Osteoblast (primary cell): ENCODE results near the gene OLA1. TPM values are rescaled to one million over a fixed set of nuclear protein-coding genes. Genes with fewer than 3 reads are reported as not detected.

Experiments
- DNase-seq: peaks from one replicate; pipeline ENCODE4 v3.0.0; 2011; ENCODE audit warnings: low spot score, mixed read lengths; ENCODE audit not compliant: insufficient read length; ENCODE audit errors: missing footprints
- H2AFZ ChIP-seq: 2 replicates; pipeline ENCODE4 v1.6.0; 2011; ENCODE audit warnings: mild to moderate bottlenecking, low read length
- H3K27ac ChIP-seq: 2 replicates; pipeline ENCODE4 v1.5.1; 2011; ENCODE audit warnings: mild to moderate bottlenecking, low read depth, low read length, moderate library complexity
- H3K27me3 ChIP-seq: 2 replicates; pipeline ENCODE4 v1.6.0; 2012; ENCODE audit warnings: mild to moderate bottlenecking, control low read depth, inconsistent platforms, low read length, moderate library complexity; ENCODE audit not compliant: insufficient read depth
- H3K36me3 ChIP-seq: 2 replicates; pipeline ENCODE4 v1.5.1; 2011; ENCODE audit warnings: mild to moderate bottlenecking, low read length, control low read depth, moderate library complexity; ENCODE audit not compliant: insufficient read depth
- H3K4me1 ChIP-seq: 2 replicates; pipeline ENCODE4 v1.5.1; 2011; ENCODE audit warnings: mild to moderate bottlenecking, low read length, control low read depth, moderate library complexity; ENCODE audit not compliant: insufficient read depth
- H3K4me2 ChIP-seq: 2 replicates; pipeline ENCODE4 v1.6.0; 2011; ENCODE audit warnings: mild to moderate bottlenecking, low read length; ENCODE audit not compliant: insufficient read depth
- H3K4me3 ChIP-seq: fragments of 200-600 bp; sonication (generic); 3 replicates; pipeline ENCODE4 v1.5.1; 2012; ENCODE audit warnings: mild to moderate bottlenecking, low read length, inconsistent platforms; ENCODE audit not compliant: insufficient read depth
- H3K79me2 ChIP-seq: 2 replicates; pipeline ENCODE4 v1.6.0; 2012; ENCODE audit warnings: mild to moderate bottlenecking, low read length, control low read depth, inconsistent platforms; ENCODE audit not compliant: insufficient read depth
- H3K9me3 ChIP-seq: 2 replicates; pipeline ENCODE4 v1.5.1; 2011; ENCODE audit warnings: low read depth, low read length, control low read depth
- H4K20me1 ChIP-seq: 2 replicates; pipeline ENCODE4 v1.6.0; 2012; ENCODE audit warnings: mild to moderate bottlenecking, low read length, control low read depth; ENCODE audit not compliant: insufficient read depth
- CTCF ChIP-seq: IDR thresholded peaks from 2 replicates; pipeline ENCODE4 v1.5.1; 2011; ENCODE audit warnings: mild to moderate bottlenecking, low read depth, low read length, moderate library complexity; ENCODE audit errors: extremely low read depth
- total RNA-seq: library from RNA; depleted of rRNA; stranded (reverse); fragments of >200 nt; gene quantifications from 2 replicates; pipeline ENCODE4 v1.2.3, GENCODE V29; 2012

The OLA1 gene
- total RNA-seq, 1 donor, result 79.3 TPM

- H4K20me1 ChIP-seq, result peaks cover 3% of the 10 kb centered on the region
- no peaks in the 10 kb centered on the region for H3K27me3 ChIP-seq
- no peaks in the 10 kb centered on the region for H3K9me3 ChIP-seq
- H3K4me3 ChIP-seq, result no peak overlapping the region
- no peak overlapping the region for H3K4me2 ChIP-seq
- TF ChIP-seq CTCF, result no peak
- peaks cover 29% of the 10 kb centered on the region for H3K79me2 ChIP-seq
- no peak overlapping the region for H3K27ac ChIP-seq
- H3K36me3 ChIP-seq, result no peaks in the 10 kb centered on the region
- H3K4me1 ChIP-seq, result no peaks in the 10 kb centered on the region
- no peak for DNase-seq
- no peak overlapping the region for H2AFZ ChIP-seq
Measured at GRCh38 chr2:174195253-174195652, 53.1 kb downstream of the OLA1 start.

- DNase-seq, result no peak
- Histone ChIP-seq H3K9me3 (no peaks in the 10 kb centered on the region), H3K27ac (no peak overlapping the region), H2AFZ (no peak overlapping the region), H3K27me3 (no peaks in the 10 kb centered on the region), H3K4me3 (no peak overlapping the region), H3K4me1 (no peaks in the 10 kb centered on the region), H3K36me3 (no peaks in the 10 kb centered on the region), H3K4me2 (no peak overlapping the region), H3K79me2 (peaks cover 30% of the 10 kb centered on the region), H4K20me1 (peaks cover 3% of the 10 kb centered on the region)
- no peak for TF ChIP-seq CTCF
Measured at GRCh38 chr2:174193737-174194136, 54.6 kb downstream of the OLA1 start.

- Histone ChIP-seq H3K79me2 (peaks cover 31% of the 10 kb centered on the region), H3K4me2 (no peak overlapping the region), H3K27ac (no peak overlapping the region), H2AFZ (no peak overlapping the region), H3K4me3 (no peak overlapping the region), H3K4me1 (no peaks in the 10 kb centered on the region), H3K27me3 (no peaks in the 10 kb centered on the region), H3K36me3 (no peaks in the 10 kb centered on the region), H3K9me3 (no peaks in the 10 kb centered on the region), H4K20me1 (peaks cover 3% of the 10 kb centered on the region)
- no peak for DNase-seq
- no peak for TF ChIP-seq CTCF
Measured at GRCh38 chr2:174192664-174193063, 55.7 kb downstream of the OLA1 start.

- Histone ChIP-seq H4K20me1 (peaks cover 4% of the 10 kb centered on the region), H3K4me1 (no peaks in the 10 kb centered on the region), H3K79me2 (peaks cover 35% of the 10 kb centered on the region), H3K9me3 (no peaks in the 10 kb centered on the region), H3K36me3 (no peaks in the 10 kb centered on the region), H3K27ac (no peak overlapping the region), H3K4me3 (no peak overlapping the region), H2AFZ (no peak overlapping the region), H3K4me2 (no peak overlapping the region), H3K27me3 (no peaks in the 10 kb centered on the region)
- TF ChIP-seq CTCF, result no peak
- no peak for DNase-seq
Measured at GRCh38 chr2:174191342-174192074, 56.8 kb downstream of the OLA1 start.
